Smooth muscle cell (in vitro differentiated cells): ENCODE data around the gene AKAP9. TPM values are rescaled to one million over a fixed set of nuclear protein-coding genes. Genes with fewer than 3 reads are reported as not detected.
"Not testable (repeated sequence)": the region's sequence is repeated elsewhere in the genome, so short reads cannot be mapped to it uniquely, and the experiment has no call there.

Experiments used
- DNase-seq: peaks from one replicate; lab custom pipeline; 2025; ENCODE audit not compliant: unreplicated experiment; lab: John Stamatoyannopoulos, UW
- H2AFZ ChIP-seq: fragments of 200-600 bp; sonication (generic); 2 replicates; pipeline ENCODE4 v1.6.0; 2016; ENCODE audit warnings: antibody characterized with exemption, low read depth, mild to moderate bottlenecking
- H3F3A ChIP-seq: fragments of 200-600 bp; sonication (generic); 2 replicates; pipeline ENCODE4 v1.6.0; 2017; ENCODE audit warnings: antibody characterized with exemption, low read depth
- H3K27ac ChIP-seq: fragments of 200-600 bp; sonication (generic); 2 replicates; pipeline ENCODE4 v1.5.1; 2016; ENCODE audit warnings: low read depth, mild to moderate bottlenecking
- H3K27me3 ChIP-seq: fragments of 200-600 bp; sonication (generic); 2 replicates; pipeline ENCODE4 v1.6.1; 2016; ENCODE audit warnings: low read depth, mild to moderate bottlenecking
- H3K36me3 ChIP-seq: fragments of 200-600 bp; sonication (generic); 2 replicates; pipeline ENCODE4 v1.5.1; 2016; ENCODE audit warnings: low read depth
- H3K4me1 ChIP-seq: fragments of 200-600 bp; sonication (generic); 2 replicates; pipeline ENCODE4 v1.5.1; 2016; ENCODE audit warnings: low read depth
- H3K4me2 ChIP-seq: fragments of 200-600 bp; sonication (generic); 2 replicates; pipeline ENCODE4 v1.6.0; 2016; ENCODE audit warnings: mild to moderate bottlenecking
- H3K4me3 ChIP-seq: fragments of 200-600 bp; sonication (generic); 2 replicates; pipeline ENCODE4 v1.5.1; 2016; ENCODE audit warnings: mild to moderate bottlenecking
- H3K79me2 ChIP-seq: fragments of 200-600 bp; sonication (generic); 2 replicates; pipeline ENCODE4 v1.6.0; 2016; ENCODE audit warnings: low read depth, mild to moderate bottlenecking
- H3K9ac ChIP-seq: fragments of 200-600 bp; sonication (generic); 2 replicates; pipeline ENCODE4 v1.6.0; 2016; ENCODE audit warnings: low read depth
- H3K9me3 ChIP-seq: fragments of 200-600 bp; sonication (generic); replicated peaks from 2 replicates; pipeline ENCODE4 v1.5.1; 2016; ENCODE audit warnings: low read depth
- H4K20me1 ChIP-seq: fragments of 200-600 bp; sonication (generic); 2 replicates; pipeline ENCODE4 v1.6.0; 2016; ENCODE audit warnings: low read depth
- WGBS: methylation state at CpG from one replicate; pipeline ENCODE4 v1.1.7; 2016; ENCODE audit warnings: low lambda C conversion rate; 5-methylcytosine and 5-hydroxymethylcytosine counted together
- polyA plus RNA-seq: library from polyadenylated mRNA; unstranded; fragments of >200 nt; fragmentation: Nextera tagmentation; extraction: Ambion mirVana; gene quantifications from 2 replicates; pipeline ENCODE4 v1.2.1, GENCODE V29; 2016
- total RNA-seq: library from RNA; depleted of rRNA; stranded (reverse); fragments of >200 nt; gene quantifications from 2 replicates; pipeline ENCODE4 v1.2.3, GENCODE V29; 2014
- TF ChIP-seq, protein P1 (sequence below): fragments of 200-600 bp; sonication (generic); IDR thresholded peaks from 2 replicates; pipeline ENCODE4 v1.5.1; 2017; ENCODE audit warnings: borderline replicate concordance, mild to moderate bottlenecking, antibody characterized with exemption; ENCODE audit not compliant: insufficient read depth, poor library complexity, severe bottlenecking

The AKAP9 gene
- total and polyA plus RNA-seq, 2 experiments from 2014 or later = 41.7 to 57.8 TPM

DNA sequence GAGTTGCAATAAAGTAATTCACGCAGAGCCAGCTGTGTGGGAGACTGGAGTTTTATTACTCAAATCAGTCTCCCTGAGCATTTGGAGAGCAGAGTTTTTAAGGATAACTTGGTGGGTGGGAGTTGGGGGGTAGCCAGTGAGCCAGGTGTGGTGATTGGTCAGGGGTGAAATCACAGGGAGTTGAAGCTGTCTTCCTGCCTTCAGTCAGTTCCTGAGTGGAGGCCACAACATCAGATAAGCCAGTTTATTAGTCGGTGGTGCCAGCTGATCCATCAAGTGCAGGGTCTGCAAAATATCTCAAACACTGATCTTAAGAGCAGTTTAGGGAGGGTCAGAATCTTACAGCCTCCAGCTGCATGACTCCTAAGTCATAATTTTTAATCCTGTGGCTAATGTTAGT lies 196.9 kb downstream of the AKAP9 start:
- 5% methylated on average over 2 of the region's 2 CpGs for WGBS
- DNase-seq = peak; percentile 1
- H4K20me1 ChIP-seq = peaks cover 12% of the 10 kb centered on the region
- H3F3A ChIP-seq = peaks cover 18% of the 10 kb centered on the region
- H3K9ac ChIP-seq = no peak overlapping the region
- peaks cover 3% of the 10 kb centered on the region for H3K4me1 ChIP-seq
- no peaks in the 10 kb centered on the region for H3K9me3 ChIP-seq
- peak overlapping the region; percentile 45 for H3K4me2 ChIP-seq
- H3K79me2 ChIP-seq = peaks cover 17% of the 10 kb centered on the region
- H3K27me3 ChIP-seq = no peaks in the 10 kb centered on the region
- H2AFZ ChIP-seq = peak overlapping the region; percentile 36
- peak overlapping the region; percentile 42 for H3K27ac ChIP-seq
- H3K36me3 ChIP-seq = no peaks in the 10 kb centered on the region
- TF ChIP-seq, protein P1, sequence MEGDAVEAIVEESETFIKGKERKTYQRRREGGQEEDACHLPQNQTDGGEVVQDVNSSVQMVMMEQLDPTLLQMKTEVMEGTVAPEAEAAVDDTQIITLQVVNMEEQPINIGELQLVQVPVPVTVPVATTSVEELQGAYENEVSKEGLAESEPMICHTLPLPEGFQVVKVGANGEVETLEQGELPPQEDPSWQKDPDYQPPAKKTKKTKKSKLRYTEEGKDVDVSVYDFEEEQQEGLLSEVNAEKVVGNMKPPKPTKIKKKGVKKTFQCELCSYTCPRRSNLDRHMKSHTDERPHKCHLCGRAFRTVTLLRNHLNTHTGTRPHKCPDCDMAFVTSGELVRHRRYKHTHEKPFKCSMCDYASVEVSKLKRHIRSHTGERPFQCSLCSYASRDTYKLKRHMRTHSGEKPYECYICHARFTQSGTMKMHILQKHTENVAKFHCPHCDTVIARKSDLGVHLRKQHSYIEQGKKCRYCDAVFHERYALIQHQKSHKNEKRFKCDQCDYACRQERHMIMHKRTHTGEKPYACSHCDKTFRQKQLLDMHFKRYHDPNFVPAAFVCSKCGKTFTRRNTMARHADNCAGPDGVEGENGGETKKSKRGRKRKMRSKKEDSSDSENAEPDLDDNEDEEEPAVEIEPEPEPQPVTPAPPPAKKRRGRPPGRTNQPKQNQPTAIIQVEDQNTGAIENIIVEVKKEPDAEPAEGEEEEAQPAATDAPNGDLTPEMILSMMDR = no peak
- H3K4me3 ChIP-seq = no peak overlapping the region

DNA sequence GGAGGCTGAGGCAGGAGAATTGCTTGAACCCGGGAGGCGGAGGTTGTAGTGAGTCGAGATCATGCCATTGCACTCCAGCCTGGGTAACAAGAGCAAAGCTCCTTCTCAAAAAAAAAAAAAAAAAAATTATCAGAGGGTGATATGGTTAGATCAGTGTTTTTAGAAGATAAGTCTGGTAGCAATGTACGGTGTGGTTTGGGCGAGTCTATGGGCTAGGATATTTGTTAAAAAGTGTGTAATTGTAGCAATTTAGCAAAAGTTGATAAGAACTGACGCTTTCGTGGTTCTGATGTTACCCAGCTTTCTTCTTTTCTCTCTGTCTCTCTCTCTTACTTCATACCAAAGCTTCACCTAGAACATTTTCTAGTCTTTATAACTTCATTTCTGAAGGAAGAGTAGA lies 200.5 kb downstream of the AKAP9 start:
- Histone ChIP-seq H4K20me1 (no peaks in the 10 kb centered on the region), H3K4me3 (no peak overlapping the region), H3K4me1 (no peaks in the 10 kb centered on the region), H3K9me3 (no peaks in the 10 kb centered on the region), H2AFZ (no peak overlapping the region), H3K27ac (no peak overlapping the region), H3K9ac (no peak overlapping the region), H3K79me2 (no peaks in the 10 kb centered on the region), H3F3A (peaks cover 10% of the 10 kb centered on the region), H3K36me3 (no peaks in the 10 kb centered on the region), H3K4me2 (no peak overlapping the region), H3K27me3 (no peaks in the 10 kb centered on the region)
- 95% methylated on average over 7 of the region's 7 CpGs for WGBS
- DNase-seq = no peak
- TF ChIP-seq, protein P1 = no peak

DNA sequence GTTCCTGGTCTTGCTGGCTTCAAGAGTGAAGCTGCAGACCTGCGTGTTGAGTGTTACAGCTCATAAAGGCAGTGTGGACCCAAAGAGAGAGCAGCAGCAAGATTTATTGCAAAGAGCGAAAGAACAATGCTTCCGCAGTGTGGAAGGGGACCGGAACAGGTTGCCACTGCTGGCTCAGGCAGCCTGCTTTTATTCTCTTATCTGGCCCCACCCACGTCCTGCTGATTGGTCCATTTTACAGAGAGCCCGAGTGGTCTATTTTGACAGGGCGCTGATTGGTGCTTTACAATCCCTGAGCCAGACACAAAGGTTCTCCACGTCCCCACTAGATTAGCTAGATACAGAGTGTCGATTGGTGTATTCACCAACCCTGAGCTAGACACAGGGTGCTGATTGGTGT lies 202.1 kb downstream of the AKAP9 start:
- H3K4me3 ChIP-seq, H4K20me1 ChIP-seq, H3K27me3 ChIP-seq, DNase-seq, H3K4me1 ChIP-seq, H3F3A ChIP-seq, H3K27ac ChIP-seq, H3K9me3 ChIP-seq, H3K4me2 ChIP-seq, H2AFZ ChIP-seq, H3K79me2 ChIP-seq, H3K36me3 ChIP-seq, H3K9ac ChIP-seq: not testable (repeated sequence)
- WGBS = 97% methylated on average over 9 of the region's 9 CpGs

DNA sequence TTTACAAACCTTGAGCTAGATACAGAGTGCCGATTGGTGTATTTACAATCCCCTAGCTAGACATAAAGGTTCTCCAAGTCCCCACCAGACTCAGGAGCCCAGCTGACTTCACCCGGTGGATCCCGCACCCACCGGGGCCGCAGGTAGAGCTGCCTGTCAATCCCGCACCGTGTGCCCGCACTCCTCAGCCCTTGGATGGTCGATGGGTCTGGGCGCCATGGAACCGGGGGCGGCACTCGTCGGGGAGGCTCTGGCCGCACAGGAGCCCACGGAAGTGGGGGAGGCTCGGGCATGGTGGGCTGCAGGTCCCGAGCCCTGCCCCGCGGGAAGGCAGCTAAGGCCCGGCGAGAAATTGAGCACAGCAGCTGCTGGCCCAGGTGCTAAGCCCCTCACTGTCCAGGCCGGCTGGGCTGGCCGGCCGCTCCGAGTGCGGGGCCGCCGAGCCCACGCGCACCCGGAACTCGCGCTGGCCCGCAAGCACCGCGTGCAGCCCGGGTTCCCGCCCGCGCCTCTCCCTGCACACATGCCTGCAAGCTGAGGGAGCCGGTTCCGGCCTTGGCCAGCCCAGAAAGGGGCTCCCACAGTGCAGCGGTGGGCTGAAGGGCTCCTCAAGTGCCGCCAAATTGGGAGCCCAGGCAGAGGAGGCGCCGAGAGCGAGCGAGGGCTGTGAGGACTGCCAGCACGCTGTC lies 202.7 kb downstream of the AKAP9 start:
- not testable (repeated sequence) for H2AFZ ChIP-seq, H3K9ac ChIP-seq, H3K4me2 ChIP-seq, H3K79me2 ChIP-seq, H3K4me1 ChIP-seq, H3K9me3 ChIP-seq, H3K4me3 ChIP-seq, H4K20me1 ChIP-seq, H3K27ac ChIP-seq, H3K27me3 ChIP-seq, H3F3A ChIP-seq, H3K36me3 ChIP-seq, DNase-seq
- WGBS = 95% methylated on average over 41 of the region's 50 CpGs
